Esophagus muscularis mucosa (tissue), 4 donors: ENCODE measurements around the gene AATF. TPM values are rescaled to one million over a fixed set of nuclear protein-coding genes. Genes with fewer than 3 reads are reported as not detected.

Experiments
- DNase-seq: peaks from one replicate; pipeline ENCODE4 v3.0.0-alpha.2; 2017; ENCODE audit errors: extremely low spot score
- H3K27ac ChIP-seq, 4 donors: fragments of 200-600 bp; sonication (generic); replicated peaks in 1 of 4; 1 replicate in 3 of 4; 2 replicates in 1 of 4; pipeline ENCODE4 v1.5.1; 2016 to 2019; ENCODE audit warnings: mild to moderate bottlenecking in 1 of 4
- H3K27me3 ChIP-seq, 4 donors: fragments of 200-600 bp; sonication (generic); one replicate each; pipeline versions ENCODE4 v1.5.1 to v1.6.0; 2016 to 2019
- H3K36me3 ChIP-seq, 4 donors: fragments of 200-600 bp; sonication (generic); one replicate each; pipeline ENCODE4 v1.5.1; 2016 to 2019
- H3K4me1 ChIP-seq, 4 donors: fragments of 200-600 bp; sonication (generic); one replicate each; pipeline ENCODE4 v1.5.1; 2016 to 2019
- H3K4me3 ChIP-seq, 4 donors: fragments of 200-600 bp; sonication (generic); 1 replicate in 2 of 4; 2 replicates in 2 of 4; pipeline ENCODE4 v1.5.1; 2016 to 2019; ENCODE audit warnings: mild to moderate bottlenecking in 4 of 4, moderate library complexity in 1 of 4
- H3K9me3 ChIP-seq, 4 donors: fragments of 200-600 bp; sonication (generic); 1 replicate in 3 of 4; 2 replicates in 1 of 4; pipeline ENCODE4 v1.5.1; 2016 to 2019
- CTCF ChIP-seq, 3 experiments: fragments of 200-600 bp in 2 of 3; fragments of 450-650 bp in 1 of 3; sonication (generic) in 2 of 3; IDR thresholded peaks; one replicate each; pipeline ENCODE4 v1.5.1; 2017 to 2019; ENCODE audit warnings: antibody characterized with exemption in 3 of 3, mild to moderate bottlenecking in 2 of 3, moderate library complexity in 1 of 3
- EP300 ChIP-seq: sonication (generic); formaldehyde crosslinking; IDR thresholded peaks from one replicate; pipeline ENCODE4 v1.6.1; 2017; ENCODE audit warnings: antibody characterized with exemption
- POLR2A ChIP-seq: fragments of 450-650 bp; IDR thresholded peaks from one replicate; pipeline ENCODE4 v1.6.1; 2017; ENCODE audit warnings: antibody characterized with exemption, moderate library complexity, mild to moderate bottlenecking, low read depth
- POLR2AphosphoS5 ChIP-seq, 2 donors: sonication (generic); formaldehyde crosslinking; IDR thresholded peaks; one replicate each; pipeline ENCODE4 v1.6.1; 2017; ENCODE audit warnings: antibody characterized with exemption in 2 of 2
- WGBS: methylation state at CpG from one replicate; pipeline ENCODE4 v1.1.5; 2018; 5-methylcytosine and 5-hydroxymethylcytosine counted together
- intact Hi-C: fragments of 100-400 bp; cut with DNase I; formaldehyde crosslinking; loops from one replicate; pipeline ENCODE4 v1.15.1; 2023
- total RNA-seq, 4 donors: library from RNA; depleted of rRNA; stranded (reverse); fragments of >200 nt; gene quantifications; one replicate each; pipeline versions ENCODE4 v1.1.0 to v1.2.1, GENCODE V29; 2016

Gene AATF
- total RNA-seq, 4 donors from 2014 or later = 37.8 to 55.7 (median 45.3) TPM

- H3K27me3 ChIP-seq = no peaks in the 10 kb centered on the region
- H3K9me3 ChIP-seq = peaks cover 0 to 9% (median 7%) of the 10 kb centered on the region in 4 donors
- intact Hi-C loops = no loop called here
- 85% methylated on average over 5 of the region's 5 CpGs for WGBS
- H3K4me1 ChIP-seq = no peaks in the 10 kb centered on the region
- H3K27ac ChIP-seq = no peak overlapping the region
- no peak for TF ChIP-seq POLR2A
- TF ChIP-seq POLR2AphosphoS5 (IDR thresholded peaks at IDR 0.05) = no peak
- no peak for TF ChIP-seq EP300
- TF ChIP-seq CTCF (IDR thresholded peaks at IDR 0.05) = no peak
- H3K36me3 ChIP-seq = peaks cover 5 to 19% (median 10%) of the 10 kb centered on the region in 4 donors
- no peak overlapping the region for H3K4me3 ChIP-seq
- no peak for DNase-seq
Observed at GRCh38 chr17:37081287-37081686, 132.5 kb downstream of the AATF start.

- Histone ChIP-seq H3K27me3 (no peaks in the 10 kb centered on the region), H3K4me3 (no peak overlapping the region), H3K4me1 (no peaks in the 10 kb centered on the region), H3K27ac (no peak overlapping the region), H3K9me3 (peaks cover 0 to 9% (median 7%) of the 10 kb centered on the region in 4 donors), H3K36me3 (peaks cover 15 to 30% (median 21%) of the 10 kb centered on the region in 4 donors)
- DNase-seq = no peak
- TF ChIP-seq POLR2A (no peak), EP300 (no peak), CTCF (IDR thresholded peaks at IDR 0.05) (no peak), POLR2AphosphoS5 (IDR thresholded peaks at IDR 0.05) (no peak)
- intact Hi-C loops = no loop called here
- 93% methylated on average over 7 of the region's 8 CpGs for WGBS
Observed at GRCh38 chr17:37082311-37082860, 133.6 kb downstream of the AATF start.

GRCh38 chr17:37082985-37083384 is 134.2 kb downstream of the AATF start:
- DNase-seq = no peak
- WGBS = 79% methylated on average over 4 of the region's 4 CpGs
- H3K4me1 ChIP-seq = no peaks in the 10 kb centered on the region
- peaks cover 16 to 36% (median 26%) of the 10 kb centered on the region in 4 donors for H3K36me3 ChIP-seq
- intact Hi-C loops = no loop called here
- TF ChIP-seq EP300 (no peak), POLR2AphosphoS5 (IDR thresholded peaks at IDR 0.05) (no peak), CTCF (IDR thresholded peaks at IDR 0.05) (no peak), POLR2A (no peak)
- H3K9me3 ChIP-seq = peaks cover 0 to 9% (median 7%) of the 10 kb centered on the region in 4 donors
- H3K4me3 ChIP-seq = no peak overlapping the region
- no peaks in the 10 kb centered on the region for H3K27me3 ChIP-seq
- H3K27ac ChIP-seq = no peak overlapping the region

GRCh38 chr17:37083456-37083855 is 134.7 kb downstream of the AATF start:
- no peaks in the 10 kb centered on the region for H3K27me3 ChIP-seq
- WGBS = 71% methylated on average over 6 of the region's 6 CpGs
- no peak for TF ChIP-seq CTCF (IDR thresholded peaks at IDR 0.05)
- TF ChIP-seq EP300 = no peak
- no peak for TF ChIP-seq POLR2AphosphoS5 (IDR thresholded peaks at IDR 0.05)
- TF ChIP-seq POLR2A = no peak
- peaks cover 0 to 9% (median 7%) of the 10 kb centered on the region in 4 donors for H3K9me3 ChIP-seq
- intact Hi-C loops = no loop called here
- no peak for DNase-seq
- H3K4me3 ChIP-seq = no peak overlapping the region
- H3K36me3 ChIP-seq = peaks cover 16 to 41% (median 29%) of the 10 kb centered on the region in 4 donors
- H3K4me1 ChIP-seq = no peaks in the 10 kb centered on the region
- H3K27ac ChIP-seq = no peak overlapping the region

- Histone ChIP-seq H3K36me3 (peaks cover 16 to 50% (median 35%) of the 10 kb centered on the region in 4 donors), H3K27ac (no peak overlapping the region), H3K4me3 (no peak overlapping the region), H3K9me3 (peaks cover 0 to 4% (median under 1%) of the 10 kb centered on the region in 4 donors), H3K4me1 (no peaks in the 10 kb centered on the region), H3K27me3 (no peaks in the 10 kb centered on the region)
- WGBS = 83% methylated on average over 5 of the region's 5 CpGs
- no peak for TF ChIP-seq EP300
- DNase-seq = no peak
- intact Hi-C loops = no loop called here
Observed at GRCh38 chr17:37084372-37084771, 135.6 kb downstream of the AATF start.
